OCI-LY1 (cell line): ENCODE measurements around the gene ESRP2.
A peak's percentile ranks its signal among the peaks of the same experiment; 100 is the strongest.

Experiments
- H2AFZ ChIP-seq: fragments of 200-600 bp; sonication (generic), shearing (Covaris generic); 2 replicates; pipeline ENCODE4 v1.6.0; 2014; ENCODE audit warnings: antibody characterized with exemption, mild to moderate bottlenecking, low read length
- H3F3A ChIP-seq: fragments of 200-600 bp; sonication (generic), shearing (Covaris generic); 2 replicates; pipeline ENCODE4 v1.6.0; 2014; ENCODE audit warnings: mild to moderate bottlenecking, antibody characterized with exemption, low read length, moderate library complexity; ENCODE audit not compliant: insufficient read depth
- H3K27ac ChIP-seq: fragments of 200-600 bp; sonication (generic); 2 replicates; pipeline ENCODE4 v1.5.1; 2014; ENCODE audit warnings: low read length, mixed run types, mild to moderate bottlenecking, low read depth; ENCODE audit not compliant: poor library complexity, severe bottlenecking
- H3K27me3 ChIP-seq: fragments of 200-600 bp; sonication (generic); 2 replicates; pipeline ENCODE4 v1.6.0; 2014; ENCODE audit warnings: antibody characterized with exemption, mild to moderate bottlenecking, low read length, moderate library complexity; ENCODE audit not compliant: insufficient read depth
- H3K36me3 ChIP-seq: fragments of 200-600 bp; sonication (generic); 2 replicates; pipeline ENCODE4 v1.6.1; 2014; ENCODE audit warnings: mild to moderate bottlenecking, antibody characterized with exemption, low read length, moderate library complexity, mixed read lengths; ENCODE audit not compliant: insufficient read depth
- H3K4me1 ChIP-seq: fragments of 200-600 bp; sonication (generic); 2 replicates; pipeline ENCODE4 v1.5.1; 2014; ENCODE audit warnings: mild to moderate bottlenecking, low read length, moderate library complexity; ENCODE audit not compliant: insufficient read depth, severe bottlenecking
- H3K4me2 ChIP-seq: fragments of 200-600 bp; sonication (generic), shearing (Covaris generic); 2 replicates; pipeline ENCODE4 v1.6.1; 2014; ENCODE audit warnings: low read length
- H3K4me3 ChIP-seq: fragments of 200-600 bp; sonication (generic); 2 replicates; pipeline ENCODE4 v1.5.1; 2014; ENCODE audit warnings: low read length, low read depth, mild to moderate bottlenecking, mixed read lengths; ENCODE audit not compliant: poor library complexity, severe bottlenecking
- H3K79me2 ChIP-seq: fragments of 200-600 bp; shearing (Covaris generic); 2 replicates; pipeline ENCODE4 v1.6.1; 2016; ENCODE audit warnings: mixed run types, low read length, mixed read lengths; ENCODE audit not compliant: insufficient read depth
- H3K9ac ChIP-seq: fragments of 200-600 bp; sonication (generic), shearing (Covaris generic); 2 replicates; pipeline ENCODE4 v1.6.1; 2014; ENCODE audit warnings: mild to moderate bottlenecking, low read length, mixed read lengths
- H3K9me2 ChIP-seq: fragments of 200-600 bp; sonication (generic), shearing (Covaris generic); 2 replicates; pipeline ENCODE4 v1.6.1; 2014; ENCODE audit warnings: low read depth, mild to moderate bottlenecking, low read length, mixed read lengths
- H3K9me3 ChIP-seq: fragments of 200-600 bp; shearing (Covaris generic); 2 replicates; pipeline ENCODE4 v1.6.1; 2014; ENCODE audit warnings: low read length, mixed read lengths
- H4K20me1 ChIP-seq: fragments of 200-600 bp; sonication (generic), shearing (Covaris generic); 2 replicates; pipeline ENCODE4 v1.6.0; 2016; ENCODE audit warnings: mild to moderate bottlenecking, low read length; ENCODE audit not compliant: insufficient read depth
- CTCF ChIP-seq: fragments of 200-600 bp; sonication (generic), shearing (Covaris generic); IDR thresholded peaks from 2 replicates; pipeline ENCODE4 v1.5.1; 2017; ENCODE audit warnings: mild to moderate bottlenecking, antibody characterized with exemption, low read length, moderate library complexity, mixed read lengths
- EZH2 ChIP-seq: fragments of 200-600 bp; sonication (generic), shearing (Covaris generic); IDR thresholded peaks from 2 replicates; pipeline ENCODE4 v1.8.0; 2017; ENCODE audit warnings: borderline replicate concordance, mixed run types, mild to moderate bottlenecking, antibody characterized with exemption, low read length, moderate library complexity, mixed read lengths

The ESRP2 gene

DNA sequence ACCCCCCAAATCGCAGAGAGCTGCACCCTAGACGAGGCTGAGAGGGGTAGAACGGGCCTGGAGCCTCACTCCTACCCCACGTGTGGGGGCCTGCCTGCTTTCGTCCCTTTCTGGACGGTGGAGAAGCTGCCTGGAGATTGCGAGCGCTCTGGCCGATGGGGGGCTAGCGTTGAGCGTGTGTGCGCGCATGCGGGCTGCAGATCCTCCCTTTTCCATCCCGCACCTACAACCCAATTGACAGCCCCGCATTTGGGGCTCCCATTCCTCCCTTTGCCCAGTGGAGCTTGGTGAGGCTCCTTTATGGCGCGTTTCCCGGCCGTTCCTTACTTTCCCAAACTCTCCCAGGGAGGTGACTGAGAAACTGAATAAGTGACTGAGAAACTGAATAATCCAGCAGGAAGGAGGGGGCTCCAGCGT, 907 bp upstream of the ESRP2 start:
- peak overlapping the region; percentile 92 for H3K4me2 ChIP-seq
- no peaks in the 10 kb centered on the region for H3F3A ChIP-seq
- peak overlapping the region; percentile 78 for H3K4me3 ChIP-seq
- H3K9me3 ChIP-seq: no peaks in the 10 kb centered on the region
- no peaks in the 10 kb centered on the region for H3K27me3 ChIP-seq
- H3K9ac ChIP-seq: peak overlapping the region; percentile 81
- TF ChIP-seq CTCF (no peak), EZH2 (no peak)
- peaks cover 36% of the 10 kb centered on the region for H3K4me1 ChIP-seq
- peak overlapping the region; percentile 71 for H3K27ac ChIP-seq
- no peak overlapping the region for H2AFZ ChIP-seq
- H3K79me2 ChIP-seq: no peaks in the 10 kb centered on the region
- no peaks in the 10 kb centered on the region for H4K20me1 ChIP-seq
- no peaks in the 10 kb centered on the region for H3K9me2 ChIP-seq
- peaks cover 2% of the 10 kb centered on the region; the same call in 1 of the 2 replicates for H3K36me3 ChIP-seq

GRCh38 chr16:68236137-68236825, 354 bp upstream of the ESRP2 start:
- H3F3A ChIP-seq: no peaks in the 10 kb centered on the region
- peak overlapping the region; percentile 71 for H3K27ac ChIP-seq
- no peaks in the 10 kb centered on the region for H4K20me1 ChIP-seq
- H3K4me1 ChIP-seq: peaks cover 36% of the 10 kb centered on the region
- H3K4me2 ChIP-seq: peak overlapping the region; percentile 92
- H3K9me3 ChIP-seq: no peaks in the 10 kb centered on the region
- peaks cover 5% of the 10 kb centered on the region; the same call in 1 of the 2 replicates for H3K36me3 ChIP-seq
- H3K4me3 ChIP-seq: peak overlapping the region; percentile 78
- no peaks in the 10 kb centered on the region for H3K79me2 ChIP-seq
- no peaks in the 10 kb centered on the region for H3K27me3 ChIP-seq
- H3K9ac ChIP-seq: peak overlapping the region; percentile 81
- H3K9me2 ChIP-seq: no peaks in the 10 kb centered on the region
- H2AFZ ChIP-seq: no peak overlapping the region
- TF ChIP-seq CTCF (no peak), EZH2 (no peak)

GRCh38 chr16:68235108-68235886, 630 bp downstream of the ESRP2 start:
- H3K36me3 ChIP-seq: peaks cover 14% of the 10 kb centered on the region; the same call in 1 of the 2 replicates
- peak overlapping the region; percentile 44 for H3K27ac ChIP-seq
- peak overlapping the region; percentile 78 for H3K4me3 ChIP-seq
- H3K9me2 ChIP-seq: no peaks in the 10 kb centered on the region
- H3K27me3 ChIP-seq: no peaks in the 10 kb centered on the region
- no peak; the same call in 1 of the 2 replicates for TF ChIP-seq CTCF
- TF ChIP-seq EZH2: no peak
- H3K79me2 ChIP-seq: no peaks in the 10 kb centered on the region
- H3K4me2 ChIP-seq: peak overlapping the region; percentile 92
- peak overlapping the region; percentile 75 for H3K9ac ChIP-seq
- H2AFZ ChIP-seq: no peak overlapping the region
- H3K9me3 ChIP-seq: no peaks in the 10 kb centered on the region
- H3K4me1 ChIP-seq: peaks cover 36% of the 10 kb centered on the region
- H4K20me1 ChIP-seq: no peaks in the 10 kb centered on the region
- no peaks in the 10 kb centered on the region for H3F3A ChIP-seq
